Activated T-cell treated with anti-CD3 and anti-CD28 coated beads, Interleukin-2, amount 50 U/mL, for 24 hours (primary cell): ENCODE results near the gene SRP19.
"Not testable (repeated sequence)": the region's sequence is repeated elsewhere in the genome, so short reads cannot be mapped to it uniquely, and the experiment has no call there.

Experiments
- DNase-seq: peaks from one replicate; pipeline ENCODE4 v3.0.0-alpha.2; 2020
- H3K27ac Mint-ChIP-seq: 2 replicates; pipeline ENCODE4 v1.8.0; 2020; ENCODE audit warnings: mild to moderate bottlenecking, mixed read lengths
- H3K27me3 Mint-ChIP-seq: 2 replicates; pipeline ENCODE4 v1.8.0; 2020; ENCODE audit warnings: mixed read lengths
- H3K36me3 Mint-ChIP-seq: 2 replicates; pipeline ENCODE4 v1.8.0; 2020; ENCODE audit warnings: low read depth, mixed read lengths
- H3K4me1 Mint-ChIP-seq: 2 replicates; pipeline ENCODE4 v1.8.0; 2020; ENCODE audit warnings: low read depth, mixed read lengths
- H3K4me3 Mint-ChIP-seq: 2 replicates; pipeline ENCODE4 v1.8.0; 2020; ENCODE audit warnings: mild to moderate bottlenecking, moderate library complexity, mixed read lengths
- H3K9me3 Mint-ChIP-seq: 2 replicates; pipeline ENCODE4 v1.8.0; 2020; ENCODE audit warnings: mixed read lengths

SRP19 gene

GRCh38 chr5:112857866-112858265 lies 3.2 kb upstream of the SRP19 start:
- DNase-seq = no peak
- Mint-ChIP-seq H3K36me3 (peaks cover 21% of the 10 kb centered on the region), H3K9me3 (no peaks in the 10 kb centered on the region), H3K4me3 (no peak overlapping the region), H3K4me1 (peaks cover 20% of the 10 kb centered on the region), H3K27ac (no peak overlapping the region), H3K27me3 (peaks cover 35% of the 10 kb centered on the region)

GRCh38 chr5:112860571-112860928 lies 537 bp upstream of the SRP19 start:
- H3K27me3 Mint-ChIP-seq = peaks cover 15% of the 10 kb centered on the region
- H3K36me3 Mint-ChIP-seq = peaks cover 47% of the 10 kb centered on the region
- peaks cover 39% of the 10 kb centered on the region for H3K4me1 Mint-ChIP-seq
- H3K27ac Mint-ChIP-seq = peak overlapping the region; percentile 98
- H3K4me3 Mint-ChIP-seq = peak overlapping the region; percentile 97
- H3K9me3 Mint-ChIP-seq, DNase-seq: not testable (repeated sequence)

- H3K36me3 Mint-ChIP-seq = peaks cover 58% of the 10 kb centered on the region
- no peak for DNase-seq
- no peaks in the 10 kb centered on the region for H3K9me3 Mint-ChIP-seq
- peaks cover 5% of the 10 kb centered on the region for H3K27me3 Mint-ChIP-seq
- H3K4me3 Mint-ChIP-seq = peak overlapping the region; percentile 97
- peaks cover 44% of the 10 kb centered on the region for H3K4me1 Mint-ChIP-seq
- peak overlapping the region; percentile 98 for H3K27ac Mint-ChIP-seq
Observed at GRCh38 chr5:112861638-112861985, 525 bp downstream of the SRP19 start.

- Mint-ChIP-seq H3K27ac (peak overlapping the region; percentile 98), H3K27me3 (peaks cover 4% of the 10 kb centered on the region), H3K36me3 (peaks cover 62% of the 10 kb centered on the region), H3K4me3 (peak overlapping the region; percentile 97), H3K9me3 (no peaks in the 10 kb centered on the region), H3K4me1 (peaks cover 48% of the 10 kb centered on the region)
- no peak for DNase-seq
Observed at GRCh38 chr5:112862085-112862484, 998 bp downstream of the SRP19 start.

GRCh38 chr5:112863549-112863948 lies 2.5 kb downstream of the SRP19 start:
- peaks cover 59% of the 10 kb centered on the region for H3K4me1 Mint-ChIP-seq

GRCh38 chr5:112865128-112865527 lies 4.0 kb downstream of the SRP19 start:
- Mint-ChIP-seq H3K9me3 (no peaks in the 10 kb centered on the region), H3K4me3 (no peak overlapping the region), H3K27ac (no peak overlapping the region), H3K4me1 (peaks cover 73% of the 10 kb centered on the region), H3K36me3 (peaks cover 92% of the 10 kb centered on the region), H3K27me3 (no peaks in the 10 kb centered on the region)
- no peak for DNase-seq

More at GRCh38 chr5:112863549-112863948, 2.5 kb downstream of the SRP19 start:
- H3K9me3 Mint-ChIP-seq = no peaks in the 10 kb centered on the region
- H3K36me3 Mint-ChIP-seq = peaks cover 77% of the 10 kb centered on the region
- H3K4me3 Mint-ChIP-seq = peak overlapping the region; percentile 97
- no peak for DNase-seq
- H3K27me3 Mint-ChIP-seq = no peaks in the 10 kb centered on the region
- peak overlapping the region; percentile 98 for H3K27ac Mint-ChIP-seq

- H3K4me1 Mint-ChIP-seq = peaks cover 72% of the 10 kb centered on the region
- H3K36me3 Mint-ChIP-seq = peaks cover 96% of the 10 kb centered on the region
- no peak overlapping the region for H3K4me3 Mint-ChIP-seq
- no peak for DNase-seq
- peak overlapping the region; percentile 86 for H3K27ac Mint-ChIP-seq
- H3K27me3 Mint-ChIP-seq = no peaks in the 10 kb centered on the region
- H3K9me3 Mint-ChIP-seq = no peaks in the 10 kb centered on the region
Observed at GRCh38 chr5:112866739-112867138, 5.7 kb downstream of the SRP19 start.

GRCh38 chr5:112867411-112867810 lies 6.3 kb downstream of the SRP19 start:
- Mint-ChIP-seq H3K4me1 (peaks cover 69% of the 10 kb centered on the region), H3K9me3 (no peaks in the 10 kb centered on the region), H3K27ac (peak overlapping the region; percentile 86), H3K27me3 (no peaks in the 10 kb centered on the region), H3K36me3 (peaks cover 95% of the 10 kb centered on the region), H3K4me3 (no peak overlapping the region)
- DNase-seq = no peak

- no peak for DNase-seq
Observed at GRCh38 chr5:112869948-112870347, 8.9 kb downstream of the SRP19 start.

GRCh38 chr5:112870966-112871365 lies 9.9 kb downstream of the SRP19 start:
- H3K27ac Mint-ChIP-seq = peak overlapping the region; percentile 8
- no peak overlapping the region for H3K4me3 Mint-ChIP-seq
- DNase-seq = no peak
- H3K27me3 Mint-ChIP-seq = no peaks in the 10 kb centered on the region
- H3K4me1 Mint-ChIP-seq = peaks cover 58% of the 10 kb centered on the region
- peaks cover 95% of the 10 kb centered on the region for H3K36me3 Mint-ChIP-seq
- no peaks in the 10 kb centered on the region for H3K9me3 Mint-ChIP-seq

More at GRCh38 chr5:112869948-112870347, 8.9 kb downstream of the SRP19 start:
- Mint-ChIP-seq H3K9me3 (no peaks in the 10 kb centered on the region), H3K4me3 (no peak overlapping the region), H3K36me3 (peaks cover 94% of the 10 kb centered on the region), H3K27ac (peak overlapping the region; percentile 85), H3K27me3 (no peaks in the 10 kb centered on the region), H3K4me1 (peaks cover 60% of the 10 kb centered on the region)

- DNase-seq = no peak
- H3K4me3 Mint-ChIP-seq = no peak overlapping the region
- H3K27me3 Mint-ChIP-seq = no peaks in the 10 kb centered on the region
- peak overlapping the region; percentile 44 for H3K27ac Mint-ChIP-seq
- peaks cover 47% of the 10 kb centered on the region for H3K4me1 Mint-ChIP-seq
- H3K36me3 Mint-ChIP-seq = peaks cover 73% of the 10 kb centered on the region
- H3K9me3 Mint-ChIP-seq = no peaks in the 10 kb centered on the region
Observed at GRCh38 chr5:112876362-112876761, 15.3 kb downstream of the SRP19 start.

- H3K36me3 Mint-ChIP-seq = peaks cover 59% of the 10 kb centered on the region
- H3K27ac Mint-ChIP-seq = peak overlapping the region; percentile 92
- no peaks in the 10 kb centered on the region for H3K9me3 Mint-ChIP-seq
- H3K27me3 Mint-ChIP-seq = no peaks in the 10 kb centered on the region
- no peak for DNase-seq
- no peak overlapping the region for H3K4me3 Mint-ChIP-seq
- H3K4me1 Mint-ChIP-seq = peaks cover 42% of the 10 kb centered on the region
Observed at GRCh38 chr5:112878101-112878500, 17.0 kb downstream of the SRP19 start.

GRCh38 chr5:112878760-112879159 lies 17.7 kb downstream of the SRP19 start:
- Mint-ChIP-seq H3K4me1 (peaks cover 39% of the 10 kb centered on the region), H3K27me3 (no peaks in the 10 kb centered on the region), H3K27ac (peak overlapping the region; percentile 92), H3K4me3 (peak overlapping the region; percentile 16), H3K9me3 (no peaks in the 10 kb centered on the region), H3K36me3 (peaks cover 53% of the 10 kb centered on the region)
- DNase-seq = no peak

- Mint-ChIP-seq H3K4me3 (no peak overlapping the region), H3K36me3 (peaks cover 44% of the 10 kb centered on the region), H3K27ac (no peak overlapping the region), H3K4me1 (peaks cover 35% of the 10 kb centered on the region), H3K9me3 (no peaks in the 10 kb centered on the region), H3K27me3 (no peaks in the 10 kb centered on the region)
- no peak for DNase-seq
Observed at GRCh38 chr5:112880219-112880964, 19.3 kb downstream of the SRP19 start.

- Mint-ChIP-seq H3K36me3 (peaks cover 43% of the 10 kb centered on the region), H3K9me3 (no peaks in the 10 kb centered on the region)
Observed at GRCh38 chr5:112883192-112883591, 22.1 kb downstream of the SRP19 start.

More at GRCh38 chr5:112883192-112883591, 22.1 kb downstream of the SRP19 start:
- no peak for DNase-seq
- peaks cover 37% of the 10 kb centered on the region for H3K4me1 Mint-ChIP-seq
- H3K27ac Mint-ChIP-seq = no peak overlapping the region
- no peaks in the 10 kb centered on the region for H3K27me3 Mint-ChIP-seq
- no peak overlapping the region for H3K4me3 Mint-ChIP-seq
